ENCODE data around the gene ESR2.
"Not testable (repeated sequence)": the region's sequence is repeated elsewhere in the genome, so short reads cannot be mapped to it uniquely, and the experiment has no call there.

ESR2 gene

DNA sequence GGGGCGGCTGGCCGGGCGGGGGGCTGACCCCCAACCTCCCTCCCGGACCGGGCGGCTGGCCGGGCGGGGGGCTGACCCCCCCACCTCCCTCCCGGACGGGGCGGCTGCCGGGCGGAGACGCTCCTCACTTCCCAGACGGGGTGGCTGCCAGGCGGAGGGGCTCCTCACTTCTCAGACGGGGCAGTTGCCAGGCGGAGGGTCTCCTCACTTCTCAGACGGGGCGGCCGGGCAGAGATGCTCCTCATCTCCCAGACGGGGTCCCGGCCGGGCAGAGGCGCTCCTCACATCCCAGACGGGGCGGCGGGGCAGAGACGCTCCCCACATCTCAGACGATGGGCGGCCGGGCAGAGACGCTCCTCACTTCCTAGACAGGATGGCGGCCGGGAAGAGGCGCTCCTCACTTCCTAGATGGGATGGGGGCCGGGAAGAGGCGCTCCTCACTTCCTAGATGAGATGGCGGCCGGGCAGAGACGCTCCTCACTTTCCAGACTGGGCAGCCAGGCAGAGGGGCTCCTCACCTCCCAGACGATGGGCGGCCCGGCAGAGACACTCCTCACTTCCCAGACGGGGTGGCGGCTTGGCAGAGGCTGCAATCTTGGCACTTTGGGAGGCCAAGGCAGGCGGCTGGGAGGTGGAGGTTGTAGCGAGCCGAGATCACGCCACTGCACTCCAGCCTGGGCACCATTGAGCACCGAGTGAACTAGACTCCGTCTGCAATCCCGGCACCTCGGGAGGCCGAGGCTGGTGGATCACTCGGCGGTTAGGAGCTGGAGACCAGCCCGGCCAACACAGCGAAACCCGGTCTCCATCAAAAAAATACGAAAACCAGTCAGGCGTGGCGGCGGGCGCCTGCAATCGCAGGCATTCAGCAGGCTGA lies 256.1 kb downstream of the ESR2 start:
- DNase-seq (ENCODE audit: low spot score), result not testable (repeated sequence)

DNA sequence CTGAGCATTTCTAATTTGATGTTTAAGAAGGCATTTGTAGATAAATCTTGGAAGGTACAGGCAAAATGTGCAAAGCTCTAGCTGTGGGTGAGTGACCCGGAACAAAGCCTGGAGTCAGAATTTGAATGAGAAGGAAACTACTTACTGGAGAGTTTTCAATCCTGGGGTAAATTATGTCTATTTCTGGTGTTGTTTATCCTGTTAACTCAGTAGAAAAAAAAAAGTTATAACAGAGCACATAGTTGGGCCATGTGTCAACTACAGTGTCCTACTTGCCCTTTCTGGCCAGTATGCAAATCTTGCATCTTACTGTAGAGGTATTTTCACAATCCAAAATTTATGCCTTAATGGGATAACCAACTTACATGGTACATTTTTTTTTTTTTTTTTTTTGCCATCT lies 259.0 kb downstream of the ESR2 start:
- DNase-seq (ENCODE audit: low spot score), result peak; percentile 16

Measured in GM03348 (cell line).